GM12875 (cell line): ENCODE results near the gene BMP7.

Source experiments
- H3K4me3 ChIP-seq: one replicate; pipeline ENCODE4 v1.5.1; 2011; ENCODE audit warnings: low read depth, low read length, control low read depth
- CTCF ChIP-seq: IDR thresholded peaks from 2 replicates; pipeline ENCODE4 v1.5.1; 2011; ENCODE audit warnings: low read depth, mild to moderate bottlenecking, control low read depth, inconsistent platforms, low read length, moderate library complexity, borderline replicate concordance; ENCODE audit not compliant: insufficient read depth

Gene BMP7

GRCh38 chr20:57252559-57253162, 13.8 kb downstream of the BMP7 start:
- H3K4me3 ChIP-seq: no peak overlapping the region

GRCh38 chr20:57251949-57252348, 14.5 kb downstream of the BMP7 start:
- TF ChIP-seq CTCF: no peak

More at GRCh38 chr20:57252559-57253162, 13.8 kb downstream of the BMP7 start:
- TF ChIP-seq CTCF: no peak

GRCh38 chr20:57251344-57251743, 15.1 kb downstream of the BMP7 start:
- TF ChIP-seq CTCF: no peak
- no peak overlapping the region for H3K4me3 ChIP-seq

More at GRCh38 chr20:57251949-57252348, 14.5 kb downstream of the BMP7 start:
- no peak overlapping the region for H3K4me3 ChIP-seq

- no peak for TF ChIP-seq CTCF
- no peak overlapping the region for H3K4me3 ChIP-seq
Measured at GRCh38 chr20:57250607-57251343, 15.7 kb downstream of the BMP7 start.

GRCh38 chr20:57249772-57250171, 16.7 kb downstream of the BMP7 start:
- no peak overlapping the region for H3K4me3 ChIP-seq
- TF ChIP-seq CTCF: no peak

- H3K4me3 ChIP-seq: no peak overlapping the region
- TF ChIP-seq CTCF: no peak
Measured at GRCh38 chr20:57249073-57249472, 17.4 kb downstream of the BMP7 start.

GRCh38 chr20:57248132-57248797, 18.2 kb downstream of the BMP7 start:
- H3K4me3 ChIP-seq: no peak overlapping the region
- TF ChIP-seq CTCF: no peak
